Ramos (cell line): ENCODE measurements around the gene FAM83G.
"Not testable (repeated sequence)": the region's sequence is repeated elsewhere in the genome, so short reads cannot be mapped to it uniquely, and the experiment has no call there.

Source experiments
- in situ Hi-C: fragments of 300-500 bp; cut with MboI; formaldehyde crosslinking; loops from one replicate; pipeline ENCODE4 v1.14.3; 2022; ENCODE audit warnings: low sequenced_read_pairs; ENCODE audit not compliant: unreplicated experiment

Gene FAM83G

GRCh38 chr17:19004421-19005136, at the start of gene FAM83G:
TSS of gene FAM83G (minus strand) at chr17:19004764. CDS start at chr17:19004041, 723 bp downstream.
- in situ Hi-C loops, result no loop called here

- in situ Hi-C loops, result not testable (repeated sequence)
Measured at GRCh38 chr17:19048826-19049225, 44.3 kb upstream of the FAM83G start.

GRCh38 chr17:19047510-19047909, 42.9 kb upstream of the FAM83G start:
- in situ Hi-C loops, result not testable (repeated sequence)

GRCh38 chr17:19046782-19047375, 42.3 kb upstream of the FAM83G start, which contains the start of gene GRAP:
TSS of gene GRAP (minus strand) at chr17:19046957. CDS start at chr17:19046926, 31 bp downstream.
- in situ Hi-C loops, result not testable (repeated sequence)

- in situ Hi-C loops, result not testable (repeated sequence)
Measured at GRCh38 chr17:19044643-19045042, 40.1 kb upstream of the FAM83G start.

- in situ Hi-C loops, result not testable (repeated sequence)
Measured at GRCh38 chr17:19043032-19043431, 38.5 kb upstream of the FAM83G start.

- in situ Hi-C loops, result not testable (repeated sequence)
Measured at GRCh38 chr17:19042369-19042768, 37.8 kb upstream of the FAM83G start.

- in situ Hi-C loops, result not testable (repeated sequence)
Measured at GRCh38 chr17:19041871-19042270, 37.3 kb upstream of the FAM83G start.

- in situ Hi-C loops, result not testable (repeated sequence)
Measured at GRCh38 chr17:19040350-19040749, 35.8 kb upstream of the FAM83G start.

- in situ Hi-C loops, result not testable (repeated sequence)
Measured at GRCh38 chr17:19038730-19039129, 34.2 kb upstream of the FAM83G start.

- in situ Hi-C loops, result not testable (repeated sequence)
Measured at GRCh38 chr17:19038007-19038406, 33.4 kb upstream of the FAM83G start.

- in situ Hi-C loops, result not testable (repeated sequence)
Measured at GRCh38 chr17:19037547-19037946, 33.0 kb upstream of the FAM83G start.

- in situ Hi-C loops, result not testable (repeated sequence)
Measured at GRCh38 chr17:19036186-19036585, 31.6 kb upstream of the FAM83G start.

GRCh38 chr17:19032377-19032988, 27.9 kb upstream of the FAM83G start:
- in situ Hi-C loops, result not testable (repeated sequence)

- in situ Hi-C loops, result not testable (repeated sequence)
Measured at GRCh38 chr17:19031729-19032128, 27.2 kb upstream of the FAM83G start.

GRCh38 chr17:19030771-19031449, 26.3 kb upstream of the FAM83G start:
- in situ Hi-C loops, result not testable (repeated sequence)

- in situ Hi-C loops, result not testable (repeated sequence)
Measured at GRCh38 chr17:19029740-19030139, 25.2 kb upstream of the FAM83G start.

- in situ Hi-C loops, result not testable (repeated sequence)
Measured at GRCh38 chr17:19028671-19029070, 24.1 kb upstream of the FAM83G start.

GRCh38 chr17:19024101-19025078, 19.8 kb upstream of the FAM83G start:
- in situ Hi-C loops, result no loop called here
